ENCODE measurements around the gene CLPSL2. TPM values are rescaled to one million over a fixed set of nuclear protein-coding genes. Genes with fewer than 3 reads are reported as not detected.
A peak's percentile ranks its signal among the peaks of the same experiment; 100 is the strongest.

The CLPSL2 gene
- total RNA-seq, 2 donors from 2014 or later = not detected

DNA sequence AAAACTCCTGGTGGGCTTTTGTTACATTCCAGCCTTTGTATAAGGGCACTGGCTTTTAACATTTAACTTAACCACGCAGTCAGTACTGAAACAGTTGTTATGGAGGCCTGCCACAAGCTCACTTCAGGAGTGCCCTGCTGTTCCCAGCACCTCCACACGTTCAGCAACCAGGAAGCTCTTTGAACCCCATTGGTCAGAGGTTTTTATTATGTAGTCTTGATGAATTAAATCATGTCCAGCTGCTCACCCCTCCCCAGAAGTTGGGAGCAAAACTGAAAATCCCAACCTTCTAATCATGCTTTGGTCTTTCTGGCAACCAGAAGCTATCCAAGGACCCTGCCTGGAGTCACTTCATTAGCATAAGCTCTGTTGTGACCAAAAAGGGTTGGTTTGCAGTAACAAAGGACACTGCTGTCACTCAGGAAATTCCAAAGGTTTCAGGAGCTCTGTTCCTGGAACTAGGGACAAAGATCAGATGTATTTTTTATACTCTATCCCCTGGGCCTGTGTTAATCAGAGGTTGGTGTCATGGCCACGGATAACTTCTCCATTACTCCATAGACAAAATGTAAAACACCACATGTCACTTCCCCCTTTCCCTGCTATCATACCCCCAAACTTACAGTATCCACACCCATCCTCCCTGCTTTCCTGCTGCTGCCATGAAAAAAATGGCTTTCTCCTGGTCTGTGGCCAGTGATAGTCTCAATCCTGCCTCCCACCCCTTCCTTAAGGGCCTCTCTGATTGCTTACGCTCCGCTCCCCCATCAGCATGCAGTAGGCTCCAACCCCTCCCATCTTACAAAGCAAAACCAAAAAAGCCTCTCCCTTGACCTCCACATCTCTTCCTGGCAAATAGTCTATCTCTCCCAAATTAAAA, 36.5 kb upstream of the CLPSL2 start:
- intact Hi-C loops (cut with DNase I) = loop anchor here (5.0 kb wide), 2 partner anchors 53 to 218 kb away; partner anchors contain the start of gene FKBP5 (in 1 of the 2)
- DNase-seq (ENCODE audit: low spot score) = no peak

DNA sequence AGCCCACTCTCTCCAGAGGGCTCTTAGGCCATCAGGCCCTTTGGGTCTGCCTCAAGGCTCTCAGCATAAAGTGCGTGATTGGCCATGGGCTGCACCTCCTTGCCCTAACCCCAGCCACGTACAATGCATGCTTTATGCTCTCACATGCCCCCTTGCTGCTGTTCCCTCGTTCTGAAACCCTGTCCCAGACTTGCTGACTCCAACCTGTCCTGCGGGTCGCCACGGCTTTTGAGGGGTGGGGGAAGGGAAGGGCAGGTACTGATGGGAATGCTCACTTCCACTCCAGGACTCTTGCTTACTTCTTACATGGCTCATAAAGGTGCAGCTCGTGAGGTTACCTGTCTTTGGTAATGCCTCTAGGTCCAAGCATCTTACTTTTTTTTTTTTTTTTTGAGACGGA, 33.6 kb upstream of the CLPSL2 start:
- intact Hi-C loops (cut with DNase I) = no loop called here
- DNase-seq (ENCODE audit: low spot score) = peak; percentile 69

DNA sequence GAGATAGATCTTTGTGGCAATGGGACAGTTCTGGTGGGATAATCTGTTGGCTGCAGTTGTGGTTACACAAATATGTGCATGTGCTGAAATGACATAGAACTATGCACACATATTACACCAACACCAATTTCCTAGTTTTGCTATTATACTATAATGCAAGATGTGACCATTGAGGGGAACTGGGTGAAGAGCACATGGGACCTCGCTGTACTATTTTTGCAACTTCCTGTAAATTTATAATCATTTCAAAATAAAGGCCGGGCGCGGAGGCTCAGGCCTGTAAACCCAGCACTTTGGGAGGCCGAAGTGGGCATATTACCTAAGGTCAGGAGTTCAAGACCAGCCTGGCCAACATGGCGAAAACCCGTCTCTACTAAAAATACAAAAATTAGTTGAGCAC, 30.9 kb upstream of the CLPSL2 start:
- intact Hi-C loops (cut with DNase I) = no loop called here

DNA sequence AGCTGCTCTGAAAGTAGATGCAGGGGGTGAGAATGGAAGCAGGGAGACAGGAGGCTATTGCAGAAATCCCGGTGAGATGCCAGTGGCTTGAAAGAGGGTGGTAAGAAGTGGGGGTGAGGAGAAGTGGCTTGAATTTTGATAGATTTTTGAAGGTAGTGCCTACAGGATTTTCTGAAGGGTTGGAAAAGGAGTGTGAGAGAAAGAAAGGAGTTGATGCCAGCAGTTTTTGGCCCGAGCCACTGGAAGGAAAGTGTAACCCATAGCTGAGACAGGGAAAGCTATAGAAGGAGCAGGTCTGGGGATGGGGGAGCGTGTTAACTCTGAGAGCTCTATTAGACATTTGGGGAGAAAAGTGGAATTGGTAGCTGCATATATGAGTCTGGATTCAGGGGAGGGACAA, 29.9 kb upstream of the CLPSL2 start:
- intact Hi-C loops (cut with DNase I) = no loop called here
- peak; percentile 5 for DNase-seq (ENCODE audit: low spot score)

More for the DNA sequence above, 30.9 kb upstream of the CLPSL2 start:
- DNase-seq (ENCODE audit: low spot score) = peak; percentile 46

DNA sequence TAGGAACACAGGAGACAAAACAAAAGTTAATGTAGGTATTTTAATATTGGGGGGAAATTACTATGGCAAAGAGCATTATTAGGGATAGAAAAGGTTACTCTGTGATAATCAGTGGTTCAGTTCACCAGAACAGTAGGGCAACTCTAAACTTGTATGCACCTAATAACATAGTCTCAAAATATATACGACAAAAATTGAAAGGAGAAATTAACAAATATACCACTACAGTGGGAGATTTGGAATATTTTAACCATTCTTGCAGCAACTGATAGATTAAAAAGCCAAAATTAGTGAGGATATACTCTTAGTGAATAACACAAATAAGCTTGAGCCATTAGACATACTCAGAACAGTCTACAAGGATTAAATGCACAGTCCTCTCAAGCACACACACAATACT, 28.5 kb upstream of the CLPSL2 start:
- no peak for DNase-seq (ENCODE audit: low spot score)
- intact Hi-C loops (cut with DNase I) = no loop called here

DNA sequence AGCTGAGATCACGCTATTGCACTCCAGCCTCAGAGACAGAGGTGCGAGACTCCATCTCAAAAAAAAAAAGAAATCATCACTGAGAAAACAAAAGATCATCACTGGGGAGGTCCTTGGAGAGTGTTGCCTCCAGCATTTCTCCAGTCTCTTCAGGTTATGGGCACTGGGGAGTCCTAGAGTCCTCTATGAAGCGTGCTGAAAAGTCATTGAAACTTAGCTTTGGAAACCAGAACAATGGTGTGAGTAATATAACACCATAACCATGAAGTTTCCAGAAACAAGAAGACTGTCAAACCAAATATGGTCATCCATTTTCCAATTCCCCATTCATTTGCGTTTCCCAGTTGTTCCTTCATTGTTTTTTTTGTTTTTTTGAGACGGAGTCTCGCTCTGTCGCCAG, 25.8 kb upstream of the CLPSL2 start:
- intact Hi-C loops (cut with DNase I) = no loop called here
- no peak for DNase-seq (ENCODE audit: low spot score)

DNA sequence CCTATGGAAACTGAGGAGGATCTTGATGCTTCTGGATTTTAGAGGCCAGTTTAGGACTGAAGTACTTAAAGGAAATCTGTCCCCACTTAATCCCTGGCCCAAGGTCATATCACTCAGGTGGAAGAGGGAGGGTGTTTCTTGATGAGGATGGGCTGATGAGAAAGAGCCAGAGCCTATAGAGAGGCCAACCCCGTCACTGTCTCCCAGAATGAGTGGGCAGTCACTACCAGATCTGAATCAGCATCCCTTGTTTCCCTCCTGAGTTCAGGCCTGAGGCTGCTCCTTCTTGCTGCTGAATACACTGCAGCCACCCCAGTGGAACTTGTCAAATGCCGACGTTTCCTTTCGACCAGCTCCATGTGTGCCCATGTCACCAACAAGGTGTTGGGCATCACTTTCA, 24.8 kb upstream of the CLPSL2 start:
- peak; percentile 22 for DNase-seq (ENCODE audit: low spot score)
- intact Hi-C loops (cut with DNase I) = no loop called here

DNA sequence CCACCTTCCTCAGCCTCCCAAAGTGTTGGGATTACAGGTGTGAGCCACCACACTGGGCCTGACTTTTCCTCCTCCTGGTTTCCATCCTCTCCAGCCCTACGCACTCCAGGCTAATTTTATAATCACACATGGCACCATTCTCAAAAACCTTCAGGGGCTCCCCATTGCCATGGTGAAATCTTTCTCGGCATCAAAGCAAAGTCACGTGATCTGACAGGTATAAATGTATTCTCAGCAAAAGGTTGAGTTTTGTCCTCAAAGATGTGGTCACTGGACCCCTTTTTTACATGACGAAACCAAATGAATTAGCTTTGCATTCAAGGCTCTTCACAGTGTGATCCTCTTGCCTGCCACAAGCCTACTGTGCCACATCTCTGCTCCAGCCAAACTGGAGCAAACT, 24.1 kb upstream of the CLPSL2 start:
- DNase-seq (ENCODE audit: low spot score) = no peak
- intact Hi-C loops (cut with DNase I) = no loop called here

DNA sequence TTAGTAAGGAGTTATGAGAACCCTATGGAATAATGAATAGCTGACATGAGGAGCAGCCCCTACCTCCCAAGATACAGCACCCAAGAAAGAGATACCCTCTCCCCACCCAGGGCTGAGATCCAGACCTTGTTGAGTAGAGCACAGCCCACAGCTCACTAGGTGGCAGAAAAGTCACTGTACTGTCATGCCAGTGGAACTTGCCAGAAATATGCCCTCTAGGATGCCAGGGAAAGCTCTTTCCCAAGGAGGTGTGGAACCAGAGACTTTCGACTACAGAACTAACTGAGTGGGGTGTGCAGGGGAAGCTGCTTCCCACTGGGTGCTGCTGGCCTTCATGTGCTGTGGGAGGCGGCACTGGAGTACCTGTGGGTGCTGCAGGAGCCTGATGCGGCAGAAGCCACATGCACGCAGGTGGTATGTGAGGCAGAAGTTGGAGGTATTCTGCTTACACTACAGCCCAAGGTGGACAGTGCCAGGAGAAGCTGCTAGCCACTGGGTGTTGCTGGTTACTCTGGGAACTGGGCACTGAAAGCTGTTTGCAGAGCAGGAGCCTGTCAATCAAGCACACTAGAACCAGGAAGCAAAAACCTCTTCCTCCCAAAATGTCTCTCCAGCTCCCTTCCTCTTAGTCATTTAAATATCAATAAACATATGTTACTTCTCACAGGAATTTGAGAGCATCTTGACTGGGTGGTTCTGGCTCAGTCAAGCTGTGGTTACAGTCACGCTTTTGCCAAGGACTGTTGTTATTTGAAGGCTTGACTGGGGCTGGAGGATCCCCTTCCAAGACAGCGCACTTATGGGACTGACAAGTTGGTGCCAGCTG, 21.7 kb upstream of the CLPSL2 start:
- DNase-seq (ENCODE audit: low spot score) = peak; percentile 68
- intact Hi-C loops (cut with DNase I) = no loop called here

DNA sequence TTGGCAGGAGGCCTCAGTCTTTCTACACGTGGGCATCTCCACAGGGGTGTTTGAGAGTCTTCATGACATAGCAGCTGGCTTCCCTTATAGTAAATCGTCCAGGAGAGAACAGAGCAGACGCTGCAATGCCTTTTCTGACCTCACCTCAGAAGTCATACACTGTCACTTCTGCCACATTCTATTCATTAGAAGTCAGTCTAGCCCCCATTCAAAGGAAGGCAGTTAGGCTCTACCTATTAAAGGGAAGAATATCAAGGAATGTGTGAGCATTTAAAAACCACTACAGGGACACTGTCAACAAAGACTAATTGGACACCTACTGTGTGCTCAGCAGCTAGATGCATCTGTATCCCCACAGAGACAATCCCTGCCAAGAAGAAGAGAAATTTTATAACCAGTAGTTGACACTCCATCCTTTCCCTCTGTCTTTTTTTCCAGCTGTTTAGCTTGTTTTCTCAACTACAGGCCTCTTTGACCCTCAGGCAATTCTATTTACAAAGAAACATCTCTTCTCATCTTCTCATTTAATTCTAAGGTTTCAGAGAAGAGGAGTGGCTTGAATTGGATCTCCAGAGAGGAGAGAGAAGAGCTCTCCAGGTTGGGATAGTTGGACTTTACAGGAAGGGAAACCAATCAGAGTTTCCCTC, 21.0 kb upstream of the CLPSL2 start:
- intact Hi-C loops (cut with DNase I) = no loop called here
- no peak for DNase-seq (ENCODE audit: low spot score)

DNA sequence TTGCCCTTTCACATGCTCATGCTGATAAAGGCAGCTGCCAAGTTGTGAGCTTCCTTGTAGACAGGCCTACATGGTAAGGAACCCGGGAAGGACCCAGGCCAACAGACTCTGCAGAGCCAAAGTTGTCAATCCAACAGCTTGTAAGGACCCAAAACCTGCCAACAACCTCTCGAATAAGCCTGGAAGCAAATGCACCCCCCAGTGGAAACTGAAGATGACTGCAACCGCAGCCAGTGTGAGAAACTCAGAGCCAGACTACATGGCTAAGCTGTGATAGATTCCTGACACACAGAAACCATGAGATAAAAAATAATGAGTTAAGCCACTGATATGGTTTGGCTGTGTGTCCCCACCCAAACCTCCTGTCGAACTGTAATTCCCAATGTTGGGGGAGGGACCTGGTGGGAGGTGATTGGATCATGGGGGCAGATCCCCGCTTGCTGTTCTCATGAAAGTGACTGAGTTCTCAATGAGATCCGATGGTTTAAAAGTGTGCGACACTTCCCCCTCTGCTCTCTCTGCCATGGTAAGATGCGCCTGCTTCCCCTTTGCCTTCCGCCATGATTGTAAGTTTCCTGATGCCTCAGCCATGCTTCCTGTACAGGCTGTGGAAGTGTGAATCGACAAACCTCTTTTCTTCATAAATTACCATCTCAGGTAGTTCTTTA, 18.8 kb upstream of the CLPSL2 start:
- intact Hi-C loops (cut with DNase I) = no loop called here
- peak; percentile 10 for DNase-seq (ENCODE audit: low spot score)

DNA sequence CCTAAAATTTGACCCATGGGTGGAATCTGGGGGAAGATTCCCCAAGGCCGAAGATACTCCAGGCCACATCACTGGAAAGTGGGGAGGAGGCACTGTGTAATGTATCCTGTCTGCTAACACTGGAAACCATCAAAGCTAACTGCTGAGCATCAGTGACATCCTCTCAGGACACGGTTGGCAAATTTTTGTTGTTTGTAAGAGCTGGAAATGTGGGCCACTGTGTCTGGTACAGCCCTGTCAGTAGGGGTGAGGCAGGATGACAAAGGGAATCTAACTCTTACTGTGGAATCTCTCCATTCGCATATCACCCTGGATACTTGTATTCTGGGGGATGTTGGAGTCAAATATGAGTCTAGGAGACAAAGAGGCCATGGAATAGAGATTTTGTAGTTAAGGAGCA, 17.0 kb upstream of the CLPSL2 start:
- DNase-seq (ENCODE audit: low spot score) = peak; percentile 29
- intact Hi-C loops (cut with DNase I) = no loop called here

DNA sequence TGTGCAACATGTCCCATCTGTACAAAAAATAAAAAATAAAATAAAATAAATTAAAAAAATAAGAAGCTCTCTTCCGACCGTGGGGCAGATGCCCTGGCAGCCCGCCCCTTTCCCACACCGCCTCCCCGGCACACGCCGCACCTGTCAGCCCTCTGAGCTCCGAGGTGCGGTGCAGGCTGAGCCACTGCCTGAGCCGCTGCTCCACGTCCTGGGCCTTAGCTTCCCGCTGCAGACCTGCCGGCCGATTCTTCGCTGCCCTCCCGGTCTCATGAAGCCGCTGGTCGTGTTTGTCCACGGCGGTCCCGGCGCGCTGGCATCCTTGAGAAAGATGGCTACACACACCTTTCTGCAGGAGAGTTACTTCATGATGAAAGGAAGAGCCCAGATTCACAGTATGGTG, 10.7 kb upstream of the CLPSL2 start:
- peak; percentile 79 for DNase-seq (ENCODE audit: low spot score)
- intact Hi-C loops (cut with DNase I) = no loop called here

DNA sequence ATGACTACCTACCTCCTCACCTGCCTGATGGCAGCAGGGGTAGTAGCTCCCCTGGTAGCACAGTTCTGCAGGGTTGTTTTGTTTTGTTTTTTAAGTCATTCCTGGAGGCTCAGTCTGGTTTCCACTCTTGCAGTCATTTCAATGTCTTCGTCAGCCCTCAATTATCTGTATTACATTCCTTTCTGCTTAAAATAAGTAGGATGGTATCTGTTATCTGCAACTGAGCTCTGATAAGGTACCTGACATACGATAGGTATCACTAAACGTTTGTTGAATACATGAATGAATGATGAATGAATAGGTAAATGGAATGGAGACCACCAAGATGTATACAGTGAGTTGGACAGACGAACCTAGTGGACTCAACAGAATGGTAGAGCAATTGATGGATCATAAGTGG, 7.2 kb upstream of the CLPSL2 start:
- DNase-seq (ENCODE audit: low spot score) = no peak
- intact Hi-C loops (cut with DNase I) = no loop called here

DNA sequence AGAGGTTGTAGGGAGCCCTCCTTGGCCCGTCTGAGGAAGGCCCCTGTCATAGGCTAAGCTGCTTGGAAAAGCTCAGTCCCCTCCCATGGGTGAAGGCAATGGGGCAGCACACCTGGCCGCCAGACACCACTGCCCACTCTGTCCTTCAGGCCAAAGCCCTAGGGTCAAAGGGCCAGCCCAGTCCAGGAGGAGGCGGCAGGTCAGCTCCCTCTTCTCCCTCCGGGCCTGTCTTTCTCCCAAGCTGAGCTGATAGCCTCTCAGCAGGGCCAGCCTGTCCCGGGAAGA, 5.1 kb upstream of the CLPSL2 start:
- peak; percentile 73 for DNase-seq (ENCODE audit: low spot score)
- intact Hi-C loops (cut with DNase I) = no loop called here

DNA sequence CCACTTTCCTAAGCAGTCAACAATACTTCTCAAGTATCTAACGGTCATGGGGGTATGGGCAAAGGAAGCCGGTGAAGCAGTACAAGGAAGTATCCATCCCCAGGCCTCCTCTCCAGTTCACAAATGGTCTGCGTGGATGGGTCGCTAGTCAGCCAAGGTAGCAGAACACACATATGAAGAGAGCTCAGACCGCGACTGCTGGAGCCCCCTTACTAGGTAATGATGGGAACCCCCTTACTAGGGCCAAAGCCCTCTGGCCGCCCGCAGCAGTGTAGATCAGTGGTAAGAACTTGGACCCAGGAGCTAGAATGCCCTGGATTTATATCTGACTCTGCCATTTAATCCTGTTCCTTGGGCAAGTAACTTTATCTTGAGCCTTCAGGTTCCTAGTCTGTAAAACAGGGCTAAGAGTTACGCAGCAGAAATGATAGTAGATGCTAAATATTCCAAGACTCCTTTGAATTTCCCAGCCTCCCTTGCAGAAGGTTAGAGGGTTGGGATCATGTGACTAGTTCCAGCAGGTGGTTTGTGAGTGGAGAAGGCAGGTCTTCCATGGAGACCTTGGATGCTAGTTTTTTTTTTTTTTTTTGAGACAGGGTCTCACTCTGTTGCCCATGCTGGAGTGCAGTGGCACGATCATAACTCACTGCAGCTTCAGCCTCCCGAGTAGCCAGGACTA, 2.1 kb upstream of the CLPSL2 start:
- intact Hi-C loops (cut with DNase I) = no loop called here
- DNase-seq (ENCODE audit: low spot score) = peak; percentile 66

DNA sequence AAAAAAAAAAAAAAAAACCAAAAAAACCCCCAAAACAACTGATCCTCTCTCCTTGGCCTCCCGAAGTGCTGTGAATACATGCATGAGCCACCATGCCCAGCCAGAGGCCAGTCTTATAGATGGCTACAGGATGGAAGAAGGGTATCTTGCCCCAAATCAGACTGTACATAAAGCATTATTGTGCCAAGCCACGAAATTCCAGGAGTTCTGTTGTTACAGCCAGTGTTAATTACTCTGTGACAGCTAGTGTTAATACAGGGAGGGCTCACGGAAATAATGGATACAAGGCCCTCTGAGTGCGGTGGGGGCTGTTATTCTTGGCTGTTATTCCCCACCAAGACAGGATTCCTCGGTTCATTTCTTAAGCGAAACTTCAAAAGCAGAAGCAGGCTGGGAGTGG, 1.4 kb upstream of the CLPSL2 start:
- no peak for DNase-seq (ENCODE audit: low spot score)
- intact Hi-C loops (cut with DNase I) = no loop called here

DNA sequence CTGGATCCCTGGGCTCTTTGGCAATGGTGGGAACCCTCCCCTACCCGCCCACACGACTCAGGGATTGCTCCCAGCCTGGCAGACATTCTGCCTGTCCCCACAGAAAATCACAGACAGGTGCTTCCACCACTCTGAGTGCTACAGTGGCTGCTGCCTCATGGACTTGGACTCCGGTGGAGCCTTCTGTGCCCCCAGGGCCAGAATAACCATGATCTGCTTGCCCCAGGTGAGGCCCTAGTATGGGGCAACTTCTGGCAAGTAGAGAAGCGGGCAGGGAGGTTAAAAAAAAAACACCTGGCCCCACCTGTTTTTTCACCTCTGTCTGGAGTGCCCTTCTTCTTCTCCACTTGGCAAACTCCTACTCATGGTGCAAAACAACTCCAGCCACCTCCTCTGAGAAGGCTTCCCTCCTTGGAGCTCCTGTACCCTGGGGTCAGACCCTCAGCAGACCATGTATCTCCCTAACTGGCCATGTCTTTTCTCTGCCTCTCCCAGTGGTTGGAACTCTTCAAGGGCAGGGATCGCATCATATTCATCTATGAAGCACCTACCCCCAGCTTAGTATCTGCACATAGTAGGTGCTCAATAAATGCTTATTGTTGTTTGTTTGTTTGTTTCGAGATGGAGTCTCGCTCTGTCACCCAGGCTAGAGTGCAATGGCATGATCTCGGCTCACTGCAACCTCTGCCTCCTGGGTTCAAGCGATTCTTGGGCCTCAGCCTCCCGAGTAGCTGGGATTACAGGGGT, 1.1 kb downstream of the CLPSL2 start:
- intact Hi-C loops (cut with DNase I) = no loop called here

DNA sequence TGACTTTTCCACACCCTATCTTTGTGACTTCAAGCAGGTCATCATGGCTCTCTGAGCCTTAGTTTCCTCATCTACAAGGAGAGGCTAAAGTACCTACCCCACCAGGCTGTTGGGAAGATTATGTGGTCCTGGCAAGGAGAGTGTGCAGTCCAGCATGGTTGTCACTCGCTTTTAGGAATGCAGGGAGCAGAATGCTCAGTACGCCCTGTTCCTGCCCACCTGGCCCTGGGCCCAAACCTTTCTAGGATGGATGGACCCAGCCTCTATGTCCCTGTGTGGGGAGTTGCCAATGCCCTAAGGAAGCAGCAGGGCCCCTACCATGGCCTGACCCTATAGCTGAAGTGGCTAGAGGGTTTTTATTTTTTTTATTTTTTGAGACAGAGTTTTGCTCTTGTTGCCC, 2.0 kb downstream of the CLPSL2 start:
- DNase-seq (ENCODE audit: low spot score) = no peak
- intact Hi-C loops (cut with DNase I) = no loop called here

More for the DNA sequence above, 1.1 kb downstream of the CLPSL2 start:
- no peak for DNase-seq (ENCODE audit: low spot score)
